ENCODE measurements around the gene GIT2. TPM values are rescaled to one million over a fixed set of nuclear protein-coding genes. Genes with fewer than 3 reads are reported as not detected.

The GIT2 gene
- total RNA-seq, 1 donor from 2014 or later = 42.6 TPM

DNA sequence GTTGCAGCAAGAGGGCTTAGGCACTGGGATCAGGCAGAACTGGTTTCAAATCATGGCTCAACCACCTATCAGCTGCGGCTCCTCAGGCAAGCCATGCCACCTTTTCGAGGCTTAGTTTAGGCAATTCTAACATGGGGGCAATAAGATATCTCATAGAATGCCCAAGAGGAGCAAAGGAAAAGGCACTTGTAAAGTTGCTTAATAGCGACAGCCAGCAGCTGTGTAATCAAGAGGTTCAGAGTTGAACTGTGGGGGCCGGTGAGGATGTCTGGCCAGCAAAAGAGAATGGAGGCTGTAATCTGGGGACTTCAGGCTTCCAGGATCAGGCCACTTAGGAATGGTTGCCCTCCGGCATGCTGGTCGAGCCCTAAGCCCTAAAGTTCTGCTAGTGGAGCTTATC lies 99.1 kb downstream of the GIT2 start:
- Mint-ChIP-seq H3K9me3 (no peaks in the 10 kb centered on the region), H3K27me3 (ENCODE audit: low read depth) (peaks cover 6% of the 10 kb centered on the region), H3K4me1 (peaks cover 20% of the 10 kb centered on the region), H3K36me3 (no peaks in the 10 kb centered on the region), H3K27ac (no peak overlapping the region), H3K4me3 (no peak overlapping the region)
- DNase-seq (ENCODE audit: low spot score in 2 of 2, unreplicated experiment in 2 of 2) = no peak
- TF ChIP-seq, protein P1, sequence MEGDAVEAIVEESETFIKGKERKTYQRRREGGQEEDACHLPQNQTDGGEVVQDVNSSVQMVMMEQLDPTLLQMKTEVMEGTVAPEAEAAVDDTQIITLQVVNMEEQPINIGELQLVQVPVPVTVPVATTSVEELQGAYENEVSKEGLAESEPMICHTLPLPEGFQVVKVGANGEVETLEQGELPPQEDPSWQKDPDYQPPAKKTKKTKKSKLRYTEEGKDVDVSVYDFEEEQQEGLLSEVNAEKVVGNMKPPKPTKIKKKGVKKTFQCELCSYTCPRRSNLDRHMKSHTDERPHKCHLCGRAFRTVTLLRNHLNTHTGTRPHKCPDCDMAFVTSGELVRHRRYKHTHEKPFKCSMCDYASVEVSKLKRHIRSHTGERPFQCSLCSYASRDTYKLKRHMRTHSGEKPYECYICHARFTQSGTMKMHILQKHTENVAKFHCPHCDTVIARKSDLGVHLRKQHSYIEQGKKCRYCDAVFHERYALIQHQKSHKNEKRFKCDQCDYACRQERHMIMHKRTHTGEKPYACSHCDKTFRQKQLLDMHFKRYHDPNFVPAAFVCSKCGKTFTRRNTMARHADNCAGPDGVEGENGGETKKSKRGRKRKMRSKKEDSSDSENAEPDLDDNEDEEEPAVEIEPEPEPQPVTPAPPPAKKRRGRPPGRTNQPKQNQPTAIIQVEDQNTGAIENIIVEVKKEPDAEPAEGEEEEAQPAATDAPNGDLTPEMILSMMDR (IDR thresholded peaks at IDR 0.05; ENCODE audit: unreplicated experiment) = no peak

DNA sequence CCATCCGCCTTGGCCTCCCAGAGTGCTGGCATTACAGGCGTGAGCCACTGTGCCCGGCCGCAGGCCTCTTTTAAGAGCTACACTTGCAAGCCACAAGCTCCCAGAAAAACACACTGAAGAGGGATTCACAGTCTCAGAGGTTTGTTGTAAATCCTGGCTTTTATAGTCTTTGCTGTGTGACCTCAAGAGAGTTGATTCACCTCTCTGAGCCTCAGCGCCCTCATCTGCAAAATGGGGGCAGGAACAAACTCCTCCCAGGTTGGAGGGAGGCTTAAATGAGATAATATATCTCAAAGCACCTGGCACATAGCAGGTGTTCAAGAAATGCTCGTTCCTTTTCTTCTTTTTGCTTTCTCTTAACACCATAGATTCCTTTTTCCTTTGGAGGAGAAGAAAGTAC lies 100.0 kb downstream of the GIT2 start:
- TF ChIP-seq, protein P1 (IDR thresholded peaks at IDR 0.05; ENCODE audit: unreplicated experiment) = no peak
- Mint-ChIP-seq H3K36me3 (no peaks in the 10 kb centered on the region), H3K4me1 (peaks cover 12% of the 10 kb centered on the region), H3K27me3 (ENCODE audit: low read depth) (peaks cover 7% of the 10 kb centered on the region), H3K27ac (no peak overlapping the region), H3K4me3 (no peak overlapping the region), H3K9me3 (no peaks in the 10 kb centered on the region)
- no peak for DNase-seq (ENCODE audit: low spot score in 2 of 2, unreplicated experiment in 2 of 2)

DNA sequence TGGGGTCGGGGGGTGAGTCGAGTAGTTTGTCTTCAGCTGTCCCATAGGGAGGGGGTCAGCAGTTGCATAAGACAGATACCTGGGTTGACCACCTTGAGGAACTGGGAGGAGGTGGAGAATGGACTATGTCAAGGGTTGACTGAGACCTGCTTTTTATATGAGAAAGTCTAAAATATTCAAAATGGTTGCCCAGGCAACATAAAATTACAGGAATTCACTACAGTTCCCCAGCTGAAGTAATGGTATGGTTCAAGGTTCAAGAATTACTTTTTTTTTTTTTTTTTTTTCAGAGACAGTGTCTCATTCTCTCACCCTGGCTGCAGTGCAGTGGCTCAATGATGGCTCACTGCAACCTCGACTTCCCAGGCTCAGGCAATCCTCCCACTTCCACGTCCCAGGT lies 101.2 kb downstream of the GIT2 start:
- H3K4me3 Mint-ChIP-seq = no peak overlapping the region
- H3K4me1 Mint-ChIP-seq = peaks cover 2% of the 10 kb centered on the region
- no peak for DNase-seq (ENCODE audit: low spot score in 2 of 2, unreplicated experiment in 2 of 2)
- H3K27me3 Mint-ChIP-seq (ENCODE audit: low read depth) = peaks cover 7% of the 10 kb centered on the region
- H3K36me3 Mint-ChIP-seq = no peaks in the 10 kb centered on the region
- TF ChIP-seq, protein P1 (IDR thresholded peaks at IDR 0.05; ENCODE audit: unreplicated experiment) = no peak
- no peak overlapping the region for H3K27ac Mint-ChIP-seq
- H3K9me3 Mint-ChIP-seq = no peaks in the 10 kb centered on the region

DNA sequence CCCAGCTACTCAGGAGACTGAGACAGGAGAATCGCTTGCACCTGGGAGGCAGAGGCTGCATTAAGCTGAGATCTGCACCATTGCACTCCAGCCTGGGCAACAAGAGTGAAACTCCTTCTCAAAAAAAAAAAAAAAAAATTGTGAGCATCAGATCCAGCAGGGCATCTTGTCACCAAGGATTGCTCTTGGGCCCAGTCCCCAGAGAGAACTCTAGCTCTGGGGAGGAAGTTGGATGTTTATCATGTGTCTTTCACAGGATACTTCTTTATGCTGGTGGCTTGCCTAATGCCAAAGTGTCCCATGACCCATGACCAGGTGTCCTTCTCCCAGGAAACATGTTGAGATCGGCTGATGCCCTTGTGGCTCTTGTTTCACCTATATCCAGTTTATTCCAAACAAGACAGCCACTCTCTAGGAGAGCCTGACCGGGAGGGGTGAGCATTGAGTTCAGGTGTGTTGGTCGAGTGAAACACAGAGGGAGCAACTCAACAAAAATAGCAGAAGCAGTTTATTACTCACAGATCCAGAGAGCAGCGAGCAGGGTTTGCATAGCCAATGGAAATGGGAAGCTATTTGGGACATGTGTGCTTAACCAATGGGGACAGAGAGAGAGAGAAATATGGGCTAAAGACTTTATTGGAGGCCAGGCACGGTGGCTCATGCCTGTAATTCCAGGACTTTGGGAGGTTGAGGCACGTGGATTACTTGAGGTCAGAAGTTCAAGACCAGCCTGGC lies 102.7 kb downstream of the GIT2 start:
- Mint-ChIP-seq H3K36me3 (no peaks in the 10 kb centered on the region), H3K4me1 (no peaks in the 10 kb centered on the region), H3K9me3 (no peaks in the 10 kb centered on the region), H3K27ac (no peak overlapping the region), H3K4me3 (no peak overlapping the region), H3K27me3 (ENCODE audit: low read depth) (peaks cover 12% of the 10 kb centered on the region)
- DNase-seq (ENCODE audit: low spot score in 2 of 2, unreplicated experiment in 2 of 2) = no peak
- TF ChIP-seq, protein P1 (IDR thresholded peaks at IDR 0.05; ENCODE audit: unreplicated experiment) = no peak

DNA sequence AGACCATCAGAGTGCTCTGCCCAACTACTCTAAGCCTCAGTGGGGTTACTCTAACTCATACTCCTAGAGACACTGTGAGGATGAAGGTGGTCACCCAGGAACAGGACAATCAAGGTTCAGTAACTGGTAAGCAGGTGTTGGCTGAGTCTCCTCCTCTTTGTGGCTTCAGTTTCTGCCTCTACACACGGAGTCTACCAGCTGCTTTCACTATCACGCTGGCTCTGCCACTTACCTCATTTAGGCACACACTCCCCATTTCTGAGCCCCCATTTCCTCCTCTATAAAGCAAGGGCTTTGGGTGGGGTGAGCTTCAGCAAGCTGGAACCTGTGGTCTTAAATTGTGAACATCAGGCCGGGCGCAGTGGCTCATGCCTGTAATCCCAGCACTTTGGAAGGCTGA lies 103.4 kb downstream of the GIT2 start:
- H3K9me3 Mint-ChIP-seq = no peaks in the 10 kb centered on the region
- no peak overlapping the region for H3K4me3 Mint-ChIP-seq
- DNase-seq (ENCODE audit: low spot score in 2 of 2, unreplicated experiment in 2 of 2) = no peak
- H3K27ac Mint-ChIP-seq = no peak overlapping the region
- TF ChIP-seq, protein P1 (IDR thresholded peaks at IDR 0.05; ENCODE audit: unreplicated experiment) = no peak
- H3K27me3 Mint-ChIP-seq (ENCODE audit: low read depth) = peaks cover 12% of the 10 kb centered on the region
- no peaks in the 10 kb centered on the region for H3K36me3 Mint-ChIP-seq
- no peaks in the 10 kb centered on the region for H3K4me1 Mint-ChIP-seq
